Bronchial epithelial cell (primary cell): ENCODE measurements around the gene S100A4. TPM values are rescaled to one million over a fixed set of nuclear protein-coding genes. Genes with fewer than 3 reads are reported as not detected.
"Not testable (repeated sequence)": the region's sequence is repeated elsewhere in the genome, so short reads cannot be mapped to it uniquely, and the experiment has no call there.

Experiments
- DNase-seq: peaks from one replicate; pipeline ENCODE4 v3.0.0-alpha.2; 2010; ENCODE audit warnings: low read depth
- FAIRE-seq: peaks from 2 replicates; lab custom pipeline; 2011; peaks lifted over from hg19 to GRCh38; lab: Jason Lieb, UNC
- H3K27me3 ChIP-seq: 2 replicates; pipeline ENCODE4 v1.5.1; 2011; ENCODE audit warnings: low read length; ENCODE audit not compliant: control insufficient read depth, insufficient read depth
- H3K36me3 ChIP-seq: 2 replicates; pipeline ENCODE4 v1.5.1; 2011; ENCODE audit warnings: low read length; ENCODE audit not compliant: control insufficient read depth, insufficient read depth
- H3K4me3 ChIP-seq: 2 replicates; pipeline ENCODE4 v1.5.1; 2011; ENCODE audit warnings: mild to moderate bottlenecking, low read depth, low read length, control low read depth
- total RNA-seq: library from RNA; depleted of rRNA; stranded (reverse); fragments of >200 nt; gene quantifications from 2 replicates; pipeline ENCODE4 v1.2.1, GENCODE V29; 2014
- TF ChIP-seq, protein P1 (sequence below): IDR thresholded peaks from 2 replicates; pipeline ENCODE4 v1.5.1; 2011; ENCODE audit warnings: mild to moderate bottlenecking, moderate library complexity, low read length, control low read depth, inconsistent platforms; ENCODE audit not compliant: insufficient read depth, severe bottlenecking

S100A4 gene
- total RNA-seq, result 10.8 and 16.8 TPM in 2 replicates

DNA sequence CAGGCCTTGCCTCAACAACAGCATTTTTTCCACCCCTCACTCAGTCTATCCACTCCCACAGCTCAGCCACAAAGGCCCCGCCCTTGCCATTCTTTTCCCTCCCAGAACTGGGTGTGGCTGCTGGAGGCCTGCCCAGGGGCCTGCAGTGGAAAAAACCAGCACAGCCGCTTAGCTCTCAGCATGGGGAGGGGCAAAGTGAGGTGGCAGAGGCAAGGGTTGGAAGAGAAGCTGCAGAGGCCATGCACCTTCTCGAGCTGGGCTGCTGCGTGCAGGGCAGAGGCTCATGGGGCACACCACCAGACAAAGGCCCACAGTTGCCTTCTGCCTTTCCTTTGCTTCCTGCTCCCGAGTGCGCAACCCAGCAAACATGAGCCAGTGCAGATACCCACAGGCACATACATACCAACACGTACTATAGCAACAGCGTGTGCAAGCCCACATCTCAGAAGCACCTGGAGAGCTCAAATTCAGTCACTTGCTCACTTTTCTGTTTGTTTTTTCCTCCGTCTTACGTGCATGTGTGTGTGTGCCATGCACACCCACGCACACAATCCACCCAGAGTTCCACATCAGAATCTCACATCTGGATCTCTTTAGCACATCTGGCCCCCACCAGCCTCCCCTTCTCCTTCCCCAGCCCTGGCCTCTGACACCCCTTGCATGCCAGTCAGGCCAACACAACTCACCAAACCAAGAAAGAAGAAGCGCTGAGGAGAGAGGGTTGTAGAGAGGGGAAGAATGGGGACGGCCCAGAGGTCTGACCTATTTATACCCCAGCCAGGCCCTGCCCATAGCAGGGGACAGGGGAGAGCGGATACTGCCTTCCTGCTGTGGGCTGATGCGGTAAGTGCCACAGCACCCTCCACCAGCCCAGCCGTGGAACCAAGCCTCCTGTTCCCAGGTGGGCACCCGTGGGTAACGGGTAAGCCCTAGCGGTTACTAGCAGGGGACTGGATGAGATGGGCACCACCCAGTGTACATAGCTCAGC lies at the start of gene S100A4:
S100A4 (minus strand) TSS at position 740 of the 989 bp plus-strand sequence. CDS start 1,012 bp downstream, outside the sequence.
- Histone ChIP-seq H3K36me3 (peaks cover 6% of the 10 kb centered on the region), H3K4me3 (no peak within 1 kb of the TSS), H3K27me3 (no peaks in the 10 kb centered on the region)
- TF ChIP-seq, protein P1, sequence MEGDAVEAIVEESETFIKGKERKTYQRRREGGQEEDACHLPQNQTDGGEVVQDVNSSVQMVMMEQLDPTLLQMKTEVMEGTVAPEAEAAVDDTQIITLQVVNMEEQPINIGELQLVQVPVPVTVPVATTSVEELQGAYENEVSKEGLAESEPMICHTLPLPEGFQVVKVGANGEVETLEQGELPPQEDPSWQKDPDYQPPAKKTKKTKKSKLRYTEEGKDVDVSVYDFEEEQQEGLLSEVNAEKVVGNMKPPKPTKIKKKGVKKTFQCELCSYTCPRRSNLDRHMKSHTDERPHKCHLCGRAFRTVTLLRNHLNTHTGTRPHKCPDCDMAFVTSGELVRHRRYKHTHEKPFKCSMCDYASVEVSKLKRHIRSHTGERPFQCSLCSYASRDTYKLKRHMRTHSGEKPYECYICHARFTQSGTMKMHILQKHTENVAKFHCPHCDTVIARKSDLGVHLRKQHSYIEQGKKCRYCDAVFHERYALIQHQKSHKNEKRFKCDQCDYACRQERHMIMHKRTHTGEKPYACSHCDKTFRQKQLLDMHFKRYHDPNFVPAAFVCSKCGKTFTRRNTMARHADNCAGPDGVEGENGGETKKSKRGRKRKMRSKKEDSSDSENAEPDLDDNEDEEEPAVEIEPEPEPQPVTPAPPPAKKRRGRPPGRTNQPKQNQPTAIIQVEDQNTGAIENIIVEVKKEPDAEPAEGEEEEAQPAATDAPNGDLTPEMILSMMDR, result no peak
- DNase-seq (peak; percentile 91), FAIRE-seq (no peak)

DNA sequence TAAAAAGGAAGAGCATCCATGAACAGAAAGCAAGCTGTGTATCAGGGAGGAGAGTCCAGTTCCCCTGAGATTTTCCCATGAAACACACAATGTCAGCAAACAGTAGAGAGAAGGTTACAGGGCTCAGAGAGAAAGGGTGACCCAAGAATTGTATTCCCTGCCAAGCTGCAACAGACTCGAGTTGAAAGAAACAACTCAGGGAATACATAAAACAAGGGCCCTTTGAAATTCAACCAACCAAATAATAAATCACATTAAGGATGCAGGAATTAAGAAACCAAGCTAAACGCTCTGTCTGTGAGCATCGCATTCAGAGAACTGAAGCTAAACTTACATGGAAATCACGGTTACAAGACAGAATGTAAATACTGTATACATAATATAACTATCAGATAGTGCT lies 47.1 kb upstream of the S100A4 start:
- Histone ChIP-seq H3K4me3 (no peak overlapping the region), H3K36me3 (no peaks in the 10 kb centered on the region), H3K27me3 (no peaks in the 10 kb centered on the region)
- FAIRE-seq, result no peak
- TF ChIP-seq, protein P1, result no peak
- DNase-seq, result no peak

DNA sequence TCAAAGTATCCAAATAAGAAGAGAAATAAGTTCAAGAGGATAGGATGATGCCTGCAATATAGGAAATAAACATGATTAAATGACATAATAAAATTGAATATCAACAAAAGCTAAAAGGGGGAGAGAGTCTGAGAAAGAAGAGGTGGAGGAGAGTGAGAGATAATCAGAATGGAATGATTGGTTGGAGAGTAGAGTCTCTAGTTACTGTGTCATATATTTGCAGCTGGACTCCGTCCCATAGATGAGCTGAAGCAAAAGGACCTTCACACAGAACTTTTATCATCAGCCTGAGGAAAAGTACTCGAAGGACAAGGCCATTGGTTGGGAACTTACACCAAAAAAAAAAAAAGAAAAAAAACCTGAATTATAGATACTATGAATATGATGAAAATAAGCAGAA lies 42.9 kb upstream of the S100A4 start:
- Histone ChIP-seq H3K27me3 (no peaks in the 10 kb centered on the region), H3K4me3 (no peak overlapping the region), H3K36me3 (no peaks in the 10 kb centered on the region)
- TF ChIP-seq, protein P1, result no peak
- FAIRE-seq (no peak), DNase-seq (no peak)

DNA sequence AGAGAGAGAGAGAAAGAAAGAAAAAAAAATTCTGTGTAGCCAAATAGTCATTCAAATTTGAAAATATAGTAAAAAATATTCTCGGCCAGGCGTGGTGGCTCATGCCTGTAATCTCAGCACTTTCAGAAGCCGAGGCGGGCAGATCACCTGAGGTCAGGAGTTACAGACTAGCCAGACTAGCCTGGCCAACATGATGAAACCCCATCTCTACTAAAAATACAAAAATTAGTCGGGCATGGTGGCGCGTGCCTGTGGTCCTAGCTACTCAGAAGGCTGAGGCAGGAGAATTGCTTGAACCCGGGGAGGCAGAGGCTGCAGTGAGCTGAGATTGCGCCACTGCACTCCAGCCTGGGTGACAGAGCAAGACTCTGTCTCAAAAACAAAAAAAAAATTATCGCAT lies 42.4 kb upstream of the S100A4 start:
- FAIRE-seq, H3K27me3 ChIP-seq, H3K36me3 ChIP-seq: not testable (repeated sequence)

DNA sequence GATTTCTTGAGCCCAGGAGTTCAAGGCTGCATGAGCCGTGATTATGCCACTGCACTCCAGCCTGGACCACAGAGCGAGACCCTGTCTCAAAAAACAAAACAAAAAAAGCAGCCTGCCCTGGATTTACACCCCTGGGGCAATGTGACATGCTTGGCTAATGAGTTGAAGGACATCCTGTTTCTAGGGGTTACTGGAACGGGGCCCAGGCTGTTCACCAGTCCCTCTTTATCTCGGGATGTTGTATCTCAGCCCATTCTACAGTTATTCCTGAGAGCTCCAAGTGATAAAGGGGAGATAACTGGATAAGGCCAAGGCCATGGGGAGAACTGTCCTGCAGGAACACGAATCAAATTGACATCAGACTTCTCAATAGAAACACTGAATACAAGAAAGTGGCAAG lies 41.7 kb upstream of the S100A4 start:
- no peaks in the 10 kb centered on the region for H3K27me3 ChIP-seq
- H3K36me3 ChIP-seq, result no peaks in the 10 kb centered on the region
- DNase-seq (no peak), FAIRE-seq (no peak)
- TF ChIP-seq, protein P1, result no peak
- H3K4me3 ChIP-seq, result no peak overlapping the region

More for the DNA sequence above, 42.4 kb upstream of the S100A4 start:
- H3K4me3 ChIP-seq, DNase-seq: not testable (repeated sequence)

DNA sequence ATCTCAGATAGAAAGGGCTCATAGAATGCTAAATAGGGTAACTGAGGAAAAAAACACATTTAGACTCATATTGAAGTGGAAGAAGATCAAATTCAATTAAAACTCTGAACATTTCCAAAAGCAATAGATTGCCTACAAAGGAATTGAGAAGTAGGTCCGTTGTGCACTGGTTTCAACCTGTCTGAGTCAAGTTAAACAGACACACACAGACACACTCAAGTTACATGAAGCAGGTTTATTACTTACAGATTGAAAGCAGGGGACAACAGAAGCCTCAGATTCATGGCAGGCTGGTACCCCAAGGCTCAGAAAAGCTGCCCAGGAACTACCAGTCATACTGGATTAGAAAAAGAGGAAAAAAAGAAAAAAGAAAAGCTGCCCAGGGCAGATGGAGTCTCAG lies 40.7 kb upstream of the S100A4 start:
- TF ChIP-seq, protein P1, result no peak
- FAIRE-seq, result no peak
- H3K4me3 ChIP-seq, result no peak overlapping the region
- DNase-seq, result no peak
- no peaks in the 10 kb centered on the region for H3K27me3 ChIP-seq
- H3K36me3 ChIP-seq, result no peaks in the 10 kb centered on the region
